CD4-positive, alpha-beta T cell treated with Interleukin-1 beta for 1 hour (primary cell): ENCODE measurements around the gene PREP.

ENCODE experiments used
- DNase-seq, 2 donors: peaks; one replicate each; pipeline ENCODE4 v3.0.0-alpha.2; 2020 to 2022

Gene PREP

GRCh38 chr6:105391705-105392104 is 11.2 kb downstream of the PREP start:
- DNase-seq = no peak

GRCh38 chr6:105389543-105389942 is 13.3 kb downstream of the PREP start:
- DNase-seq = no peak

GRCh38 chr6:105388392-105388791 is 14.5 kb downstream of the PREP start:
- DNase-seq = no peak

GRCh38 chr6:105384004-105384403 is 18.9 kb downstream of the PREP start:
- DNase-seq = no peak

- no peak for DNase-seq
These were observed 19.9 kb downstream of the PREP start for GRCh38 chr6:105382958-105383357.

GRCh38 chr6:105382496-105382895 is 20.4 kb downstream of the PREP start:
- no peak for DNase-seq

- DNase-seq = no peak
These were observed 22.2 kb downstream of the PREP start for GRCh38 chr6:105380634-105381033.

- DNase-seq = no peak
These were observed 27.1 kb downstream of the PREP start for GRCh38 chr6:105375797-105376196.

- no peak for DNase-seq
These were observed 28.9 kb downstream of the PREP start for GRCh38 chr6:105374010-105374420.

- no peak for DNase-seq
These were observed 29.4 kb downstream of the PREP start for GRCh38 chr6:105373481-105373880.

- DNase-seq = no peak
These were observed 30.1 kb downstream of the PREP start for GRCh38 chr6:105372849-105373182.

GRCh38 chr6:105372142-105372848 is 30.6 kb downstream of the PREP start:
- DNase-seq = no peak

- DNase-seq = no peak
These were observed 32.5 kb downstream of the PREP start for GRCh38 chr6:105370351-105370750.

GRCh38 chr6:105369145-105369544 is 33.7 kb downstream of the PREP start:
- DNase-seq = no peak

GRCh38 chr6:105364243-105364642 is 38.6 kb downstream of the PREP start:
- DNase-seq = no peak

GRCh38 chr6:105363100-105363754 is 39.7 kb downstream of the PREP start:
- DNase-seq = no peak

- no peak for DNase-seq
These were observed 43.2 kb downstream of the PREP start for GRCh38 chr6:105359419-105360370.

GRCh38 chr6:105357165-105357564 is 45.7 kb downstream of the PREP start:
- DNase-seq = no peak

GRCh38 chr6:105352037-105352617 is 50.8 kb downstream of the PREP start:
- no peak for DNase-seq

GRCh38 chr6:105348897-105349296 is 54.0 kb downstream of the PREP start:
- DNase-seq = no peak

- DNase-seq = no peak
These were observed 56.8 kb downstream of the PREP start for GRCh38 chr6:105346052-105346451.

- DNase-seq = no peak
These were observed 57.4 kb downstream of the PREP start for GRCh38 chr6:105345506-105345905.

- no peak for DNase-seq
These were observed 58.0 kb downstream of the PREP start for GRCh38 chr6:105344881-105345370.
